ENCODE data around the gene LMCD1.

Gene LMCD1

GRCh38 chr3:8555113-8555661, 53.6 kb downstream of the LMCD1 start:
- TF ChIP-seq CTCF (conservative IDR thresholded peaks at IDR 0.05; ENCODE audit: low read depth, low read length) = no peak
- H3K4me3 ChIP-seq (ENCODE audit: low read depth, low read length) = no peak overlapping the region
- peak; percentile 85 for DNase-seq (ENCODE audit: low read depth)

- TF ChIP-seq CTCF (conservative IDR thresholded peaks at IDR 0.05; ENCODE audit: low read depth, low read length) = no peak
- no peak overlapping the region for H3K4me3 ChIP-seq (ENCODE audit: low read depth, low read length)
- no peak for DNase-seq (ENCODE audit: low read depth)
Measured at GRCh38 chr3:8555725-8556472, 54.3 kb downstream of the LMCD1 start.

- DNase-seq (ENCODE audit: low read depth) = no peak
- TF ChIP-seq CTCF (conservative IDR thresholded peaks at IDR 0.05; ENCODE audit: low read depth, low read length) = no peak
- no peak overlapping the region for H3K4me3 ChIP-seq (ENCODE audit: low read depth, low read length)
Measured at GRCh38 chr3:8556473-8556869, 54.8 kb downstream of the LMCD1 start.

- no peak overlapping the region for H3K4me3 ChIP-seq (ENCODE audit: low read depth, low read length)
- no peak for TF ChIP-seq CTCF (conservative IDR thresholded peaks at IDR 0.05; ENCODE audit: low read depth, low read length)
- DNase-seq (ENCODE audit: low read depth) = no peak
Measured at GRCh38 chr3:8557298-8557697, 55.7 kb downstream of the LMCD1 start.

GRCh38 chr3:8558645-8559044, 57.0 kb downstream of the LMCD1 start:
- no peak overlapping the region for H3K4me3 ChIP-seq (ENCODE audit: low read depth, low read length)
- no peak for TF ChIP-seq CTCF (conservative IDR thresholded peaks at IDR 0.05; ENCODE audit: low read depth, low read length)
- DNase-seq (ENCODE audit: low read depth) = no peak

- no peak for TF ChIP-seq CTCF (conservative IDR thresholded peaks at IDR 0.05; ENCODE audit: low read depth, low read length)
Measured at GRCh38 chr3:8559351-8559750, 57.7 kb downstream of the LMCD1 start.

More at GRCh38 chr3:8559351-8559750, 57.7 kb downstream of the LMCD1 start:
- no peak overlapping the region for H3K4me3 ChIP-seq (ENCODE audit: low read depth, low read length)
- DNase-seq (ENCODE audit: low read depth) = no peak
